HG02642 (cell line): Measurements from ENCODE around the gene FKBP8.

Source experiments
- ATAC-seq: cut with Tn5 transposase; IDR thresholded peaks from one replicate; pipeline ENCODE4 v1.9.1; 2021; ENCODE audit warnings: mild to moderate bottlenecking; ENCODE audit not compliant: unreplicated experiment, poor library complexity

FKBP8 gene

DNA sequence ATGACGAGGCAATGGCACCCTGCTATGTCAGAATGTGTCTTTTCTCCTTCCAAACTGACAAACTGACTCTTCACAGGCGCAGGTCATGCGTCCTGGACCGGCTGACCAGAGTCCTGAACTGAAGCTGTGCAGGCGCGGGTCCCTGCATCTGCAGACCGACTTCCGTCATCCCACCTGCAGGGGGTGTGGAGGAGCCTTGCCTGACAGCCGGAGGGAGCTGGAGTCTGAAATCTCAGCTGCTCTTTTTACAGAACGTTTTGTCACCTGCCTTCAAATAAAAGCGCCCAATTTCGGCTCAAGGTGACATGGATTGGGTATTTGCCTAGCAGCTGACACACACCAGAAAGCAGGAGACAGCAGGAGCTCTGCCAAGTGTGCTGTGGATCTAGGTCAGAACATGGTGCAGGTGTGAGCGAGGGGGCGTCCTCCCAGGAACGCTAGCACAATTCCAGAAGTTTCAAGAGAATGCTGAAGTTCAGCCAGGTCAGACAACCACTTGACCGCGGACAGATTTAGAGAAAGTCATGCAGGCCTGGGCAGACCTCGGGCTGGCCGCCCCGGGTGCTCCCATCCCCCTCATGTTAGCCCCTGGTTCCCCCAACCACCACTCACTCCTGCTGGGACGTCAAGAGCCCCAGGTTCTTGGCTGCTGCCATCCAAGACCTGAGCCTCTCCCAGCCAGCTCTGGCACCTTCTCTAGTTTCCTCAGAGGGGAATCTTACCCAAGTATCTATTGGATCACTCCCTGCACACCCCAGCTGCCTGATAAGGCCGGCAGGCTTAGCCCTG lies 54.3 kb downstream of the FKBP8 start:
- ATAC-seq = no peak

DNA sequence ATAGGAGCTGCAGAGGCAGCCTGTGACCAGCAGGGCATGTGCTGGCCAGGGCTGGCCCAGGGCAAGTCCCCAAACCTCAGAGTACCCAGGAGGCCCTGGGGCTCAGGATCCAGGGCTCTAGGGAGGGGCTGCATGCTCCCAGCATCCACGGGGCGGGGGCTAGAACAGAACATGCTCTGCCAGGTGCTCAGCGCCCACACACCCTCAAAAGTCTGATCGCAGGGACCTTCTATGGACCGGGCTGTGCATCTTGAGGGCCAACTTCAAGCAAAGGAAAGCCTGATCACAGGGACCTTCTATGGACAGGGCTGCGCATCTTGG lies 55.0 kb downstream of the FKBP8 start:
- ATAC-seq = no peak

DNA sequence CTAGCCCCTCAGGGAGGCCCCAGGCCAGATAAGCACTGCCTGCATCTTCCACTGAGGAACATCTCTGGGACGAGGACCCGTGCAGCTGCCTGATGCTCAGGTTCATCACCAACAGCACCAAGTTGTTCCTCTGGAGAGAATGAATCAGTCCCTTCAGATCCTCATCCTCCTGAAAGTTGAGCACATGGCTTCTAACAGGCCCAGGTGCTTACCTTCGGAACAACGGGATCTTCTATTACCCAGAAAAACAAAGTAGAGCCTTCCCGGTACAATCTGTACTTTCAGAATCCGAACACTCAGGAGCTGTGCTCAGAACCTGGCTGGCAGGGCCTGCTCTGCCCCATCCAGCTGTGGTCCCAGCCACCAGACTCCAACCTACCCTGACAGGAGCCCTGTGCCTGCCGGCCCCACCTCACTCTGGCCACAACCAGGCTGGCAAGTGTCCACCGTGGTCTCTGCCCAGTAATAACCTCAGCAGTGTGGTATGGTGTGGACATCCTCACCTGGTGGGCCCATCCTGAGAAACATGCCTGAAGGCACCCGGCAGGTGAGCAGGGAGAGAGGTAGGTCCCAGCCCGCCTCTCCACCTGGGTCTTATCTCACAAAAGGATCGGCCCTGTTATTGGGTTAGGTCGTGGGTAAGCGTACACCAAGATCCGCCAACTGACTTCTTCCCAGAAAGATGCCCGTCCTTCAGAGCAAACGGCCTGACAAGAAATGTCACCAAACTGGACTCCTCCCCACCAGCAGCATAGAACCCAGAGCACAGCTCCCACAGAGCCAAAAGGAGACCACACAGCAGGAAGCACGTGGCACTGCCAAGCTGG lies 55.6 kb downstream of the FKBP8 start:
- no peak for ATAC-seq

DNA sequence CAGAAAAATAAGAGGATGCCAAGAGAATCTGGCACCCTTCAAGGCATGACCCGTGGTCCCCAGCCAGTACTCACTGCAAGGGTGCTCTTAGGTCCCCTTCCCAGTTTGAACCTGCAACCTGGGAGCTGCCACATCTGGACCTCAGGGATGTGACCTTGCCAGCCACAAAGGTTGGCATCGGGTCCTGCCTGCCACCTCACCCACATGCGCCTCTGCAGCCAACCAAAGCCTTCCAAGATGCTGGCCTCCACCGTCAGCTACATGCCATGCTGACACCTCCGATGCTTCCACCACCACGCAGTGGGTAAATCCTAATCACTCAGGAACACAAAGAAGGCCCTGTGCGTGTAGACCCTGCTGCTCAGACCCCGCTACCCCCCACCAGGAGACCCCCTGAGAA lies 56.6 kb downstream of the FKBP8 start:
- ATAC-seq = no peak

DNA sequence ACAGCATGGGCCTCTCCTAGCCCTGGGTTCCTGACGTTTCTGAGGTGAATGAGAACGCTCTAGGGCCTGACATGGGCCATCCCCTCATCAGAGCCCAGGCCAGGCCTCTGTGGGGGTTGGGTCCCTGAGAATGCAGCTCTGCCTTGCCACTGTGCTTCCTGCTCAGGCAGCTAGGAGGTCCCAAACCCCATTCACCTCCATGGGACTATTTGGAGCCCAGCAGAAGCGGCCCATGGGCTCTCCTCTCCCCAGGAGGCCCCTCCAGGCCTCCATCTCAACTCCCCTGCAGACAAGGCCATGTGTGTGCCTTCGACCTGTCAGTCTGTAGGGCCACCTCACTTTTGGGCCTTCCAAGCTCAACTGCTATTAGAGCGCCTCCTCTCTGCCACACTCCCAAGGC lies 58.4 kb downstream of the FKBP8 start:
- no peak for ATAC-seq

DNA sequence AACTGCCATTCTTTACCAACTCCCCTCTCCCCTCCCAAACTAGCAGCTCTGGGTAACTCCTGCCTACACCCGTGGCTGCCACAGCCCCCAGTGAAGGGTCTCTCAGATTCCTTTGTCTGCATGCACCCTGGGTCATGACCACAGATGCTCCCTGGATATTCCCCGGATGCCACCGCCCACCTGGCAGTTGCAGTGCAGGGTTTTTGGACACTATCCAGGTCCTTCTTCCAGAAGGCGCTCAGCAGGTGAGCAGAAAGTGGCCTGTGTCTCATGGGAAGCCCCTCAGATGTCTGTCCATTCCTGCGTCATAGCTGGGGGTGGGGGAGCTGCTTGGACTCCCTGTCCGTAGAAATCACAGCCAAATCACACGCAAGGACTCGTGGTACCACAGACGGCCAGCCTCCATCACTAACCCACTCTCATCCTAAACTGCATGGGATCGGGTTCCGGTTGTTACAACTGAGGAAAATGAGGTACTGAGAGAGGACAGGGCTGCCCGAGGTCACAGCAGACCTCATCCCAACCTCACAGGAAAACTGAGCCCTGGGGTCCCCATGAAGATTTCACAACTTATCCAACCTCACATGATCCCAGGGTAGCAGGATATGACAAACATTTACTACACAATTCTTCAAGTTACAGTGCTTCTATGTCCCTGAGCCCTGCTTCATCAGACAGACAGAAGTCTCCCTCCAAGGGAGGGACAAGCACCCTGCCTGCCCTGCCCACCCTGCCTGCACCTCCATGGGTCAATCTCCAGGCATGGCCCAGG lies 60.1 kb downstream of the FKBP8 start:
- ATAC-seq = no peak
